K562 (cell line): ENCODE measurements around the gene GCGR. TPM values are rescaled to one million over a fixed set of nuclear protein-coding genes. Genes with fewer than 3 reads are reported as not detected.

ENCODE experiments used
- CCNT2 ChIP-seq: IDR thresholded peaks from 2 replicates; pipeline ENCODE4 v1.6.1; 2011; ENCODE audit warnings: borderline replicate concordance, low read depth, mild to moderate bottlenecking, moderate library complexity, mixed read lengths, low read length; ENCODE audit not compliant: insufficient read length; ENCODE audit errors: extremely low read depth
- CREB5 ChIP-seq: fragments of 250-450 bp; sonication (Bioruptor Pico); IDR thresholded peaks from 2 replicates; pipeline ENCODE4 v1.5.0; 2020; ENCODE audit warnings: mild to moderate bottlenecking
- CTCF ChIP-seq, 3 experiments: IDR thresholded peaks in 2 of 3; conservative IDR thresholded peaks in 1 of 3; 2 replicates each; pipeline ENCODE4 v1.5.1; 2011 to 2012; ENCODE audit warnings: low read length in 3 of 3, mild to moderate bottlenecking in 3 of 3, control low read depth in 2 of 3, improper control_type of control experiment in 1 of 3, inconsistent platforms in 1 of 3, low read depth in 1 of 3, mixed read lengths in 1 of 3, moderate library complexity in 1 of 3; ENCODE audit not compliant: insufficient read depth in 2 of 3
- DPF2 ChIP-seq: fragments of 450-650 bp; IDR thresholded peaks from 2 replicates; pipeline ENCODE4 v1.6.1; 2016
- ETV6 ChIP-seq, 3 experiments: fragments of 150-350 bp in 1 of 3; sonication (generic) in 1 of 3; formaldehyde crosslinking in 1 of 3; IDR thresholded peaks; 2 replicates each; pipeline versions ENCODE4 v1.6.1 to v1.8.0; 2014 to 2022; ENCODE audit warnings: borderline replicate concordance in 2 of 3, low read depth in 2 of 3, antibody characterized with exemption in 1 of 3, low read length in 1 of 3, mild to moderate bottlenecking in 1 of 3, missing genetic modification reagents in 1 of 3
- FOXM1 ChIP-seq, 2 experiments: fragments of 450-650 bp in 1 of 2; sonication (generic) in 1 of 2; formaldehyde crosslinking in 1 of 2; IDR thresholded peaks; 2 replicates each; pipeline versions ENCODE4 v1.6.1 to v1.9.0; 2017 to 2022; ENCODE audit warnings: low read depth in 2 of 2, mild to moderate bottlenecking in 2 of 2, missing genetic modification reagents in 1 of 2, moderate library complexity in 1 of 2
- FOXP1 ChIP-seq: sonication (generic); formaldehyde crosslinking; IDR thresholded peaks from 2 replicates; pipeline ENCODE4 v1.8.0; 2022; ENCODE audit warnings: mild to moderate bottlenecking, missing genetic modification reagents
- GTF2E2 ChIP-seq: fragments of 200-800 bp; sonication (Bioruptor generic); IDR thresholded peaks from 2 replicates; pipeline ENCODE4 v1.6.1; 2016; ENCODE audit warnings: missing genetic modification characterization, missing compliant biosample characterization
- HMG20B ChIP-seq: fragments of 250-450 bp; sonication (Bioruptor Pico); IDR thresholded peaks from 2 replicates; pipeline ENCODE4 v1.5.0; 2021; ENCODE audit warnings: mild to moderate bottlenecking
- KLF6 ChIP-seq: fragments of 250-450 bp; sonication (Bioruptor Pico); IDR thresholded peaks from 2 replicates; pipeline ENCODE4 v1.4.0; 2020; ENCODE audit warnings: mild to moderate bottlenecking, moderate library complexity, borderline replicate concordance
- LEF1 ChIP-seq: fragments of 450-650 bp; IDR thresholded peaks from 2 replicates; pipeline ENCODE4 v1.6.1; 2016; ENCODE audit warnings: mild to moderate bottlenecking
- MXI1 ChIP-seq: IDR thresholded peaks from 2 replicates; pipeline ENCODE4 v1.6.1; 2011; ENCODE audit warnings: low read depth, mild to moderate bottlenecking, improper control_type of control experiment, low read length
- NFRKB ChIP-seq: fragments of 450-650 bp; IDR thresholded peaks from 2 replicates; pipeline ENCODE4 v1.6.1; 2016; ENCODE audit warnings: low read depth
- NKRF ChIP-seq: fragments of 450-650 bp; IDR thresholded peaks from 2 replicates; pipeline ENCODE4 v1.6.1; 2016; ENCODE audit warnings: borderline replicate concordance
- PHF21A ChIP-seq: fragments of 450-650 bp; IDR thresholded peaks from 2 replicates; pipeline ENCODE4 v1.6.1; 2017; ENCODE audit warnings: low read depth, borderline replicate concordance
- PHTF2 ChIP-seq: fragments of 250-450 bp; sonication (Bioruptor Pico); IDR thresholded peaks from 2 replicates; pipeline ENCODE4 v1.5.0; 2021; ENCODE audit warnings: mild to moderate bottlenecking
- POLR2A ChIP-seq: fragments of 450-650 bp; conservative IDR thresholded peaks from 2 replicates; pipeline ENCODE4 v1.6.1; 2016
- RBFOX2 ChIP-seq: fragments of 200-400 bp; formaldehyde crosslinking; IDR thresholded peaks from 2 replicates; pipeline ENCODE4 v1.6.1; 2017; ENCODE audit warnings: low read depth, mild to moderate bottlenecking, low read length, moderate library complexity
- ZNF212 ChIP-seq: fragments of 450-650 bp; formaldehyde crosslinking; IDR thresholded peaks from 2 replicates; pipeline ENCODE4 v1.4.0; 2020; ENCODE audit warnings: mild to moderate bottlenecking
- ZNF224 ChIP-seq: sonication (generic); formaldehyde crosslinking; IDR thresholded peaks from 2 replicates; pipeline ENCODE4 v1.8.0; 2022; ENCODE audit warnings: mild to moderate bottlenecking, missing genetic modification reagents
- ZNF232 ChIP-seq: sonication (generic); formaldehyde crosslinking; IDR thresholded peaks from 2 replicates; pipeline ENCODE4 v1.8.0; 2022; ENCODE audit warnings: mild to moderate bottlenecking, missing genetic modification reagents
- ZNF511 ChIP-seq: sonication (generic); formaldehyde crosslinking; IDR thresholded peaks from 2 replicates; pipeline ENCODE4 v1.8.0; 2022; ENCODE audit warnings: mild to moderate bottlenecking, missing genetic modification reagents
- polyA plus RNA-seq, 8 experiments: library from polyadenylated mRNA; depleted of rRNA in 4 of 8; stranded (reverse) in 5 of 8; unstranded in 3 of 8; fragments of >200 nt; fragmentation: Nextera tagmentation in 2 of 8; fragmentation: Illumina TruSeq in 1 of 8; extraction: Ambion mirVana in 2 of 8; extraction: Trizol in 1 of 8; gene quantifications; 2 replicates each; pipeline versions ENCODE4 v1.2.1 to v1.2.3, GENCODE V29; 2011 to 2014; ENCODE audit warnings: inconsistent platforms in 1 of 8, missing spikeins in 1 of 8
- total RNA-seq, 7 experiments: library from RNA; depleted of rRNA in 6 of 7; stranded (reverse); fragments of >200 nt in 6 of 7; fragmentation: Illumina TruSeq in 2 of 7; extraction: Trizol in 2 of 7; gene quantifications; 2 replicates each; pipeline versions ENCODE4 v1.2.1 to v1.2.3, GENCODE V29; 2011 to 2021; ENCODE audit warnings: low replicate concordance in 1 of 7

The GCGR gene
- total and polyA plus RNA-seq, 9 of the 15 experiments (the other 6 are each of a cell fraction or from before 2014, with no cell fraction given): not detected

GRCh38 chr17:81833160-81833920 lies 29.4 kb downstream of the GCGR start, which contains the start of gene MCRIP1 (continued):
- no peak for TF ChIP-seq FOXM1 (IDR thresholded peaks at IDR 0.05; ENCODE audit: low read depth)
- peak; percentile 67; the same call in 1 of the 2 replicates for TF ChIP-seq FOXM1 (CRISPR knock-in tag; IDR thresholded peaks at IDR 0.05; ENCODE audit: low read depth)
- 0 out of 2 replicates have a peak, but pooled peaks have one; percentile 8 for TF ChIP-seq GTF2E2 (tag)
- TF ChIP-seq CREB5 (CRISPR knock-in tag): no peak
- peak; percentile 92 for TF ChIP-seq CCNT2
- TF ChIP-seq NFRKB: 0 out of 2 replicates have a peak, but pooled peaks have one; percentile 48
- TF ChIP-seq PHTF2 (CRISPR knock-in tag): no peak
- peak; percentile 80 for TF ChIP-seq POLR2A
- 0 out of 2 replicates have a peak, but pooled peaks have one; percentile 37 for TF ChIP-seq ZNF224
- TF ChIP-seq MXI1: peak; percentile 57; the same call in 1 of the 2 replicates
- TF ChIP-seq ZNF232 (CRISPR knock-in tag): peak; percentile 47; the same call in 1 of the 2 replicates
- TF ChIP-seq HMG20B (CRISPR knock-in tag): no peak
- TF ChIP-seq NKRF: peak; percentile 70; the same call in 1 of the 2 replicates
- peak; percentile 60 for TF ChIP-seq LEF1
- peak; percentile 96 for TF ChIP-seq FOXP1
- TF ChIP-seq ZNF511: peak; percentile 94
- peak; percentile 34; the same call in 1 of the 2 replicates for TF ChIP-seq DPF2
- TF ChIP-seq KLF6 (CRISPR knock-in tag): no peak
- no peak for TF ChIP-seq ETV6 (IDR thresholded peaks at IDR 0.05; ENCODE audit: borderline replicate concordance in 1 of 2, low read depth in 2 of 2, low read length in 1 of 2)
- TF ChIP-seq ETV6 (CRISPR knock-in tag; IDR thresholded peaks at IDR 0.05; ENCODE audit: borderline replicate concordance): peak; percentile 83; the same call in 1 of the 2 replicates
- 0 out of 2 replicates have a peak, but pooled peaks have one; percentile 31 for TF ChIP-seq PHF21A
- TF ChIP-seq RBFOX2: peak; percentile 89
- no peak for TF ChIP-seq CTCF (IDR thresholded peaks at IDR 0.05 in 2 of 3, conservative IDR thresholded peaks at IDR 0.05 in 1 of 3; ENCODE audit: insufficient read depth in 2 of 3, low read depth in 1 of 3, low read length in 3 of 3)
- TF ChIP-seq ZNF212 (CRISPR knock-in tag): no peak
